Caco-2 (cell line): ENCODE data around the gene EHBP1. TPM values are rescaled to one million over a fixed set of nuclear protein-coding genes. Genes with fewer than 3 reads are reported as not detected.

Experiments used
- BruUV-seq: library from RNA; stranded (reverse); fragments of 400-500 nt; replicated peaks from 2 replicates; lab custom pipeline; 2021; lab: Mats Ljungman, UMichigan
- CTCF ChIA-PET: fragments of 300-600 bp; sonication (Branson Sonifier 250); formaldehyde crosslinking; loops from one replicate; lab custom pipeline; 2022; ENCODE audit warnings: antibody characterized with exemption; lab: Charles Lee
- POLR2A ChIA-PET: fragments of 300-600 bp; sonication (Branson Sonifier 250); formaldehyde crosslinking; loops from one replicate; lab custom pipeline; 2022; ENCODE audit warnings: antibody characterized with exemption; lab: Charles Lee
- DNase-seq, 2 experiments: peaks; one replicate each; pipeline versions ENCODE4 v3.0.0 to v3.0.0-alpha.2; 2020 to 2022
- H3K27me3 ChIP-seq: replicated peaks from 2 replicates; pipeline ENCODE4 v1.6.0; 2011; ENCODE audit warnings: low read length; ENCODE audit not compliant: control insufficient read depth, insufficient read depth
- H3K36me3 ChIP-seq: 2 replicates; pipeline ENCODE4 v1.5.1; 2011; ENCODE audit warnings: low read length; ENCODE audit not compliant: control insufficient read depth, insufficient read depth
- H3K4me1 ChIP-seq: fragments of 250-450 bp; sonication (Bioruptor Pico); 2 replicates; pipeline ENCODE4 v1.5.1; 2020; ENCODE audit warnings: mild to moderate bottlenecking
- H3K4me3 ChIP-seq: 2 replicates; pipeline ENCODE4 v1.5.1; 2011; ENCODE audit warnings: low read depth, mild to moderate bottlenecking, control low read depth, low read length
- H3K9me3 ChIP-seq: fragments of 250-450 bp; sonication (Bioruptor Pico); 2 replicates; pipeline ENCODE4 v1.5.1; 2020; ENCODE audit warnings: mild to moderate bottlenecking, moderate library complexity
- H3K27ac Mint-ChIP-seq: one replicate; pipeline ENCODE4 v1.8.0; 2022; ENCODE audit warnings: mixed read lengths; ENCODE audit not compliant: unreplicated experiment
- H3K27me3 Mint-ChIP-seq: one replicate; pipeline ENCODE4 v1.8.0; 2022; ENCODE audit warnings: mixed read lengths; ENCODE audit not compliant: insufficient read depth, unreplicated experiment
- H3K36me3 Mint-ChIP-seq: one replicate; pipeline ENCODE4 v1.8.0; 2022; ENCODE audit warnings: mild to moderate bottlenecking, mixed read lengths; ENCODE audit not compliant: insufficient read depth, unreplicated experiment
- H3K4me1 Mint-ChIP-seq: one replicate; pipeline ENCODE4 v1.8.0; 2022; ENCODE audit warnings: low read depth, mixed read lengths; ENCODE audit not compliant: unreplicated experiment
- H3K4me3 Mint-ChIP-seq: one replicate; pipeline ENCODE4 v1.8.0; 2022; ENCODE audit warnings: mild to moderate bottlenecking, moderate library complexity, mixed read lengths; ENCODE audit not compliant: unreplicated experiment
- H3K9me3 Mint-ChIP-seq: one replicate; pipeline ENCODE4 v1.8.0; 2022; ENCODE audit warnings: mixed read lengths; ENCODE audit not compliant: unreplicated experiment
- intact Hi-C: fragments of 100-400 bp; cut with micrococcal nuclease; formaldehyde crosslinking; loops from one replicate; pipeline ENCODE4 v1.10.0; 2022; ENCODE audit not compliant: unreplicated experiment
- total RNA-seq: library from RNA; stranded (reverse); gene quantifications from 2 replicates; pipeline ENCODE4 v1.2.3, GENCODE V29; 2022
- TF ChIP-seq, protein P1 (sequence below), 2 experiments: fragments of 200-600 bp in 1 of 2; IDR thresholded peaks; 1 replicate in 1 of 2; 2 replicates in 1 of 2; pipeline versions ENCODE4 v1.5.1 to v1.8.0; 2011 to 2022; ENCODE audit warnings: antibody characterized with exemption in 1 of 2, control low read depth in 1 of 2, inconsistent platforms in 1 of 2, low read depth in 1 of 2, low read length in 1 of 2, mild to moderate bottlenecking in 1 of 2, moderate library complexity in 1 of 2; ENCODE audit not compliant: insufficient read depth in 1 of 2, severe bottlenecking in 1 of 2, unreplicated experiment in 1 of 2

The EHBP1 gene
- total RNA-seq, 1 experiment from 2014 or later, result 120 TPM

DNA sequence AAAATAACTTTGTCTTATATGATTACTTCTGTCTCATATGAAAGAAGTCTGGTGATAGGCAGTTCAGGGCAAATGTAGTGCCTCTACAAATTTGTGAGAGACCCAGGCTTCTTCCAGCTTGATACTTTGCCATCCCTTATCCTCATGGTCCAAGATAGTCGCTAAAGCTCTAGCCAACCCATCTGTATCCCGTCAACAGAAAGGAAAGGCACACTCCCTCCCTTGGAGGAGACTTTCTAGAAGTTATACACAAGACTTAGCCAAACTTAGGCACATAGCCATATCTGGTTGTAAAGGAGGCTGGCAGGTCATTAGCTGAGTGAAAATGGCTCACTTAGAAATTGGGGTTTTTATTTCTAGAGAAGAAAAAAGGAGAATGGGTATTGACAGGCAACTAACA lies 14.3 kb upstream of the EHBP1 start:
- H3K27me3 ChIP-seq, result no peaks in the 10 kb centered on the region
- intact Hi-C loops, result no loop called here
- TF ChIP-seq, protein P1, sequence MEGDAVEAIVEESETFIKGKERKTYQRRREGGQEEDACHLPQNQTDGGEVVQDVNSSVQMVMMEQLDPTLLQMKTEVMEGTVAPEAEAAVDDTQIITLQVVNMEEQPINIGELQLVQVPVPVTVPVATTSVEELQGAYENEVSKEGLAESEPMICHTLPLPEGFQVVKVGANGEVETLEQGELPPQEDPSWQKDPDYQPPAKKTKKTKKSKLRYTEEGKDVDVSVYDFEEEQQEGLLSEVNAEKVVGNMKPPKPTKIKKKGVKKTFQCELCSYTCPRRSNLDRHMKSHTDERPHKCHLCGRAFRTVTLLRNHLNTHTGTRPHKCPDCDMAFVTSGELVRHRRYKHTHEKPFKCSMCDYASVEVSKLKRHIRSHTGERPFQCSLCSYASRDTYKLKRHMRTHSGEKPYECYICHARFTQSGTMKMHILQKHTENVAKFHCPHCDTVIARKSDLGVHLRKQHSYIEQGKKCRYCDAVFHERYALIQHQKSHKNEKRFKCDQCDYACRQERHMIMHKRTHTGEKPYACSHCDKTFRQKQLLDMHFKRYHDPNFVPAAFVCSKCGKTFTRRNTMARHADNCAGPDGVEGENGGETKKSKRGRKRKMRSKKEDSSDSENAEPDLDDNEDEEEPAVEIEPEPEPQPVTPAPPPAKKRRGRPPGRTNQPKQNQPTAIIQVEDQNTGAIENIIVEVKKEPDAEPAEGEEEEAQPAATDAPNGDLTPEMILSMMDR (IDR thresholded peaks at IDR 0.05; ENCODE audit: insufficient read depth in 1 of 2, low read depth in 1 of 2, low read length in 1 of 2, severe bottlenecking in 1 of 2, unreplicated experiment in 1 of 2), result no peak
- H3K27me3 Mint-ChIP-seq, result no peaks in the 10 kb centered on the region
- H3K4me1 ChIP-seq, result peaks cover 15% of the 10 kb centered on the region; the same call in 1 of the 2 replicates
- no peaks in the 10 kb centered on the region for H3K9me3 ChIP-seq
- peaks cover 21% of the 10 kb centered on the region for H3K4me1 Mint-ChIP-seq
- H3K4me3 ChIP-seq, result no peak overlapping the region
- POLR2A ChIA-PET, result no interaction called here
- no peaks in the 10 kb centered on the region for H3K36me3 ChIP-seq
- H3K4me3 Mint-ChIP-seq, result no peak overlapping the region
- CTCF ChIA-PET, result interaction anchor here (0.9 kb wide), 1 partner anchor 9 kb away, joined by 4 read pairs; no protein-coding TSS in a partner anchor
- no peaks in the 10 kb centered on the region for H3K36me3 Mint-ChIP-seq
- H3K9me3 Mint-ChIP-seq, result no peaks in the 10 kb centered on the region
- DNase-seq, result no peak
- H3K27ac Mint-ChIP-seq, result no peak overlapping the region
- no TSS peak for BruUV-seq

DNA sequence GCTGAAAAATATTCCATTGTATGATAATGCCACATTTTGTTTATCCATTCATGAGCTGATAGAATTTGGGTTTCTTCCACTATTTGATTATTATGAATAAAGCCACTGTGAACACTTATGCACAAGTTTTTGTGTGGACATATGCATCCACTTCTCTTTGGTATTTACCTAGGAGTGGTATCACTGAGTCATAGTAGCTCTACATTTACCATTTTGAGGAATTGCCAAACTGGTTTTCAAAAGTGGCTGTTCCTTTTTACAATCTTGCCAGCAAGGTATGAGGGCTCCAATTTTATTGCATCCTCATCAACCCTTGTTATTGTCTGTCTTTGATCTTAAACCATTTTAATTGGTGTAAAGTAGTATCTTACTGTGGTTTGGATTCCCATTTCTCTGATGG lies 13.3 kb upstream of the EHBP1 start:
- no peaks in the 10 kb centered on the region for H3K9me3 ChIP-seq
- H3K4me1 ChIP-seq, result peaks cover 10% of the 10 kb centered on the region; the same call in 1 of the 2 replicates
- no TSS peak for BruUV-seq
- H3K36me3 Mint-ChIP-seq, result no peaks in the 10 kb centered on the region
- H3K4me3 Mint-ChIP-seq, result no peak overlapping the region
- POLR2A ChIA-PET, result no interaction called here
- CTCF ChIA-PET, result no interaction called here
- H3K4me3 ChIP-seq, result no peak overlapping the region
- H3K27ac Mint-ChIP-seq, result no peak overlapping the region
- intact Hi-C loops, result no loop called here
- H3K27me3 ChIP-seq, result no peaks in the 10 kb centered on the region
- H3K9me3 Mint-ChIP-seq, result no peaks in the 10 kb centered on the region
- no peak for DNase-seq
- no peaks in the 10 kb centered on the region for H3K27me3 Mint-ChIP-seq
- TF ChIP-seq, protein P1 (IDR thresholded peaks at IDR 0.05; ENCODE audit: insufficient read depth in 1 of 2, low read depth in 1 of 2, low read length in 1 of 2, severe bottlenecking in 1 of 2, unreplicated experiment in 1 of 2), result no peak
- H3K36me3 ChIP-seq, result no peaks in the 10 kb centered on the region
- peaks cover 13% of the 10 kb centered on the region for H3K4me1 Mint-ChIP-seq

DNA sequence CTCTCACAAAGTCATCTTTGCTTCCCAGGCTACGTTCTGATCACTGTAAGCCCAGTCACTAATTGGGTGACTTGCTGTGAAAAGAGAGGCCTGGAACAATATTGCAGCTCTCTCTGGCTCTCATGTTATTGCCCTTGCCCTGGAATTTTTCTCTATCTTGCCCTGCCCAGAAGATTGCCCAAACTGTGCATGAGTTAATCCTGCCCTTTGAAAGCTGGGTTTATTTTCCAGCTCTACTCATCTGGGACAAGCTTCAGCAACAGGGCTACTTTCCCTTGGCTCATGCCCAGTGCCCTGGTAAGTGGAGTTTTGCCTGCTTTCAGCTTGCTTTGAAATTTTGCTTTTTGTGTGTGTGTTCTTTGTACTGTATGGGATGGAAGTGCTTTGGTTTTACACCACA lies 6.9 kb upstream of the EHBP1 start:
- POLR2A ChIA-PET, result no interaction called here
- no peaks in the 10 kb centered on the region for H3K36me3 Mint-ChIP-seq
- intact Hi-C loops, result no loop called here

More for the DNA sequence above, 6.9 kb upstream of the EHBP1 start:
- Histone ChIP-seq H3K4me3 (no peak overlapping the region), H3K4me1 (peaks cover 2% of the 10 kb centered on the region), H3K9me3 (no peaks in the 10 kb centered on the region), H3K27me3 (no peaks in the 10 kb centered on the region), H3K36me3 (no peaks in the 10 kb centered on the region)
- no peaks in the 10 kb centered on the region for H3K9me3 Mint-ChIP-seq
- H3K4me1 Mint-ChIP-seq, result peaks cover 7% of the 10 kb centered on the region
- BruUV-seq, result no TSS peak
- CTCF ChIA-PET, result no interaction called here
- DNase-seq, result no peak
- TF ChIP-seq, protein P1 (IDR thresholded peaks at IDR 0.05; ENCODE audit: insufficient read depth in 1 of 2, low read depth in 1 of 2, low read length in 1 of 2, severe bottlenecking in 1 of 2, unreplicated experiment in 1 of 2), result no peak
- no peak overlapping the region for H3K27ac Mint-ChIP-seq
- no peak overlapping the region for H3K4me3 Mint-ChIP-seq
- H3K27me3 Mint-ChIP-seq, result no peaks in the 10 kb centered on the region
